HEK293T (cell line): ENCODE results near the gene FAM229A.

Source experiments
- ARNT ChIP-seq: fragments of 450-650 bp; IDR thresholded peaks from 2 replicates; pipeline ENCODE4 v1.6.1; 2017; ENCODE audit warnings: mild to moderate bottlenecking
- BHLHE40 ChIP-seq: fragments of 450-650 bp; IDR thresholded peaks from 2 replicates; pipeline ENCODE4 v1.6.1; 2016; ENCODE audit warnings: mild to moderate bottlenecking, moderate library complexity, borderline replicate concordance
- CTBP1 ChIP-seq: fragments of 450-650 bp; IDR thresholded peaks from 2 replicates; pipeline ENCODE4 v1.6.1; 2016; ENCODE audit warnings: borderline replicate concordance
- ELF4 ChIP-seq: fragments of 450-650 bp; IDR thresholded peaks from 2 replicates; pipeline ENCODE4 v1.6.1; 2017; ENCODE audit warnings: antibody characterized with exemption
- FOXK2 ChIP-seq: fragments of 450-650 bp; IDR thresholded peaks from 2 replicates; pipeline ENCODE4 v1.6.1; 2016; ENCODE audit warnings: mild to moderate bottlenecking
- HDGF ChIP-seq: fragments of 450-650 bp; IDR thresholded peaks from 2 replicates; pipeline ENCODE4 v1.6.1; 2017; ENCODE audit warnings: antibody characterized with exemption, borderline replicate concordance
- LEF1 ChIP-seq: fragments of 450-650 bp; IDR thresholded peaks from 2 replicates; pipeline ENCODE4 v1.6.1; 2017; ENCODE audit warnings: mild to moderate bottlenecking, borderline replicate concordance
- NFRKB ChIP-seq: fragments of 450-650 bp; IDR thresholded peaks from 2 replicates; pipeline ENCODE4 v1.6.1; 2016; ENCODE audit warnings: mild to moderate bottlenecking, moderate library complexity
- SUZ12 ChIP-seq: fragments of 450-650 bp; IDR thresholded peaks from 2 replicates; pipeline ENCODE4 v1.6.1; 2016; ENCODE audit warnings: mild to moderate bottlenecking
- TARDBP ChIP-seq: fragments of 450-650 bp; IDR thresholded peaks from 2 replicates; pipeline ENCODE4 v1.6.1; 2016

DNA sequence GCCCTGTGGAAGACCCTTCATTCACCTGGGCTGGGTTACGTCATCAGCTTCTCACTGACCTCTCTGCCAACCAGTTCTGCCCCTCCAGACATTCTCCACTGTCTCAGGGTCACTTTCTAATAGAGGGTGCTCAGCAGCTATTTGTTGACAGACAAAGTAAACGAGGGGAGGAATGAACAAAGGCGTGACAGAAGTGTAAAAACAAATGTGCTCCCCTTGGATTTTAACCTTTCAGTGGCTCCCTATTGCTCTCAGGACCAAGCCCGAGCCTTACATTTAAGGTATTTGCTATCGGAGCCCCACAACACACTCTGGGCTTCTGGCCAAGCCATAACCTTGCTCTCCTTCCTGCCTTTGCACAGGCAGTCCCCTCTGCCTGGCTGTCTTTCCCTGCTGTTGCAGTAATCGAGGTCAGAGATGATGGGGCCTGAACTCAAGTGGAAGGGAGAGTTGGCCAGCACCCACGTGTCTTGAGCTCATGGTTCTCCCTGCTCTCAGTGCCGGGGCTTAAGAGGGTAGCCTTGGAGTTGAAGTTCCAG, 16.9 kb downstream of the FAM229A start:
- no peak for TF ChIP-seq ELF4
- no peak for TF ChIP-seq SUZ12
- no peak for TF ChIP-seq NFRKB
- no peak for TF ChIP-seq ARNT
- no peak for TF ChIP-seq FOXK2
- TF ChIP-seq BHLHE40, result no peak
- no peak for TF ChIP-seq LEF1
- no peak for TF ChIP-seq HDGF
- TF ChIP-seq CTBP1, result no peak
- TF ChIP-seq TARDBP, result no peak
